Cardiac muscle cell (in vitro differentiated cells and primary cell): Measurements from ENCODE around the gene TP63. TPM values are rescaled to one million over a fixed set of nuclear protein-coding genes. Genes with fewer than 3 reads are reported as not detected.
A peak's percentile ranks its signal among the peaks of the same experiment; 100 is the strongest.
"Not testable (repeated sequence)": the region's sequence is repeated elsewhere in the genome, so short reads cannot be mapped to it uniquely, and the experiment has no call there.

ENCODE experiments used
- DNase-seq, 2 donors: peaks; one replicate each; pipeline versions ENCODE4 v3.0.0 to v3.0.0-alpha.2; 2010 to 2017; ENCODE audit warnings: low read depth in 1 of 2, low spot score in 1 of 2
- H3K27ac ChIP-seq: fragments of 200-600 bp; sonication (generic); 2 replicates; pipeline ENCODE4 v1.5.1; 2016
- H3K27me3 ChIP-seq: fragments of 200-600 bp; sonication (generic); 2 replicates; pipeline ENCODE4 v1.6.0; 2016; ENCODE audit warnings: control low read depth
- H3K36me3 ChIP-seq: fragments of 200-600 bp; sonication (generic); 2 replicates; pipeline ENCODE4 v1.5.1; 2016; ENCODE audit warnings: control low read depth
- H3K4me1 ChIP-seq: fragments of 200-600 bp; sonication (generic); 2 replicates; pipeline ENCODE4 v1.8.1; 2017; ENCODE audit warnings: low read depth, mild to moderate bottlenecking, mixed run types
- H3K4me3 ChIP-seq: fragments of 200-600 bp; sonication (generic); 2 replicates; pipeline ENCODE4 v1.5.1; 2016; ENCODE audit warnings: mild to moderate bottlenecking
- H3K9me3 ChIP-seq: fragments of 200-600 bp; sonication (generic); 2 replicates; pipeline ENCODE4 v1.5.1; 2017; ENCODE audit warnings: low read depth, mild to moderate bottlenecking, control low read depth
- CTCF ChIP-seq: IDR thresholded peaks from 2 replicates; pipeline ENCODE4 v1.5.1; 2012; ENCODE audit warnings: low read depth, mild to moderate bottlenecking, low read length
- polyA plus RNA-seq: library from polyadenylated mRNA; unstranded; fragments of >200 nt; fragmentation: Nextera tagmentation; extraction: Ambion mirVana; gene quantifications from 2 replicates; pipeline ENCODE4 v1.2.1, GENCODE V29; 2016
- total RNA-seq: library from RNA; depleted of rRNA; stranded (reverse); fragments of >200 nt; gene quantifications from 2 replicates; pipeline ENCODE4 v1.2.3, GENCODE V29; 2016

Gene TP63
- total and polyA plus RNA-seq, 2 experiments from 2014 or later, result not detected

- Histone ChIP-seq H3K4me3 (no peak overlapping the region), H3K27ac (no peak overlapping the region), H3K27me3 (no peaks in the 10 kb centered on the region), H3K9me3 (no peaks in the 10 kb centered on the region), H3K36me3 (no peaks in the 10 kb centered on the region), H3K4me1 (no peaks in the 10 kb centered on the region)
- no peak for TF ChIP-seq CTCF
- DNase-seq, result peak in 1 of 2 donors; percentile 92
Measured at GRCh38 chr3:189664311-189664710, 33.1 kb downstream of the TP63 start.

GRCh38 chr3:189672346-189672745 lies 41.2 kb downstream of the TP63 start:
- not testable (repeated sequence) for H3K4me1 ChIP-seq, DNase-seq, H3K36me3 ChIP-seq, H3K4me3 ChIP-seq, H3K9me3 ChIP-seq, H3K27me3 ChIP-seq, H3K27ac ChIP-seq

GRCh38 chr3:189673535-189673934 lies 42.3 kb downstream of the TP63 start:
- Histone ChIP-seq H3K27me3 (no peaks in the 10 kb centered on the region), H3K9me3 (no peaks in the 10 kb centered on the region), H3K27ac (no peak overlapping the region), H3K36me3 (no peaks in the 10 kb centered on the region), H3K4me1 (no peaks in the 10 kb centered on the region), H3K4me3 (no peak overlapping the region)
- DNase-seq, result no peak
- TF ChIP-seq CTCF, result no peak

GRCh38 chr3:189674249-189674913 lies 43.2 kb downstream of the TP63 start:
- Histone ChIP-seq H3K4me1 (no peaks in the 10 kb centered on the region), H3K27me3 (no peaks in the 10 kb centered on the region), H3K9me3 (no peaks in the 10 kb centered on the region), H3K4me3 (no peak overlapping the region), H3K27ac (no peak overlapping the region), H3K36me3 (no peaks in the 10 kb centered on the region)
- DNase-seq, result no peak
- no peak for TF ChIP-seq CTCF

GRCh38 chr3:189677667-189678066 lies 46.5 kb downstream of the TP63 start:
- Histone ChIP-seq H3K27me3 (no peaks in the 10 kb centered on the region), H3K4me3 (no peak overlapping the region), H3K4me1 (no peaks in the 10 kb centered on the region), H3K27ac (no peak overlapping the region), H3K36me3 (no peaks in the 10 kb centered on the region), H3K9me3 (no peaks in the 10 kb centered on the region)
- no peak for DNase-seq
- no peak for TF ChIP-seq CTCF

GRCh38 chr3:189680723-189681122 lies 49.5 kb downstream of the TP63 start:
- no peak overlapping the region for H3K27ac ChIP-seq
- TF ChIP-seq CTCF, result no peak
- H3K4me3 ChIP-seq, result no peak overlapping the region
- H3K9me3 ChIP-seq, result no peaks in the 10 kb centered on the region
- H3K4me1 ChIP-seq, result no peaks in the 10 kb centered on the region
- DNase-seq, result no peak
- no peaks in the 10 kb centered on the region for H3K27me3 ChIP-seq
- H3K36me3 ChIP-seq, result no peaks in the 10 kb centered on the region
